GM12892 (cell line): ENCODE measurements around the gene ENDOU.

Experiments
- POLR2A ChIP-seq: IDR thresholded peaks from 2 replicates; pipeline ENCODE4 v1.6.1; 2011; ENCODE audit warnings: low read depth, low read length, control low read depth
- POLR2AphosphoS5 ChIP-seq: IDR thresholded peaks from 2 replicates; pipeline ENCODE4 v1.6.1; 2011; ENCODE audit warnings: low read depth, low read length, control low read depth

DNA sequence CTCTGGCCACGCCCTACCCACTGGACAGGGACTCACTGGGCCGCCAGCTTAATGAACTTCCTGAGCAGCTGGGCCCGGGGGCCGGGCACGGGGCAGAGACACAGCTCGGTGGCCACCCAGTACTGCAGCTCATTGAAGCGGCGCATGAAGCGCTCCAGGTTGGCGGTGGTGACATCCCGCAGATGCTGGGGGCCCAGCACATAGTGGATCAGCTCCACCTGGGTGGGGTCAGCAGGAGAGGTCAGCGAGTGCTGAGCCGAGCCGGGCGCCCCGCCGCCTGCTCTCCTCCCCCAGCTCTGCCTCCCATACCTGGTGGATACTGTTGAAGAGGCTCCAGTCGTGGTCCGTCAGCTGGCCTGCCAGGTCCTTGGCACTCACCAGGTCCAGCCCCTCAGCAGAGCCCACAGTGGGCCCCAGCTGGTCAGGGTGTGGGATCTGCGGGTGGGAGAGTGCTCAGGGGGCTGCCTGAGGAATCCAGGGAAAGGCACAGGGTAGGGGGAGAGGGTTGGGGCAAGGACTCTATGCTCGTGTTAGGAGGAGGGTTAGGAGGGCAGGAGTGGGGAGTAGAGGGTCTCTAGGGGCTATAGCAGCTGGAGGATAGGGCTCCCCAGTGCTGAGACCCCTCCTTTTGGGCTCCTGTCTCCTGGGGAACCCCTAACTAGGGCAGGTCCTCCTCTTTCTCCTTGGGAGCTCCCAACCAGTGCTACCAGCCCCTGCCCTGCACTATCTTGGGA is 15.5 kb upstream of the ENDOU start:
- TF ChIP-seq POLR2A (no peak), POLR2AphosphoS5 (no peak)
